Kidney epithelial cell (primary cell): ENCODE results near the gene TEX101. TPM values are rescaled to one million over a fixed set of nuclear protein-coding genes. Genes with fewer than 3 reads are reported as not detected.

Source experiments
- DNase-seq: peaks from one replicate; pipeline ENCODE4 v3.0.0-alpha.2; 2010; ENCODE audit warnings: low read depth
- H3K27me3 ChIP-seq: 2 replicates; pipeline ENCODE4 v1.6.0; 2011; ENCODE audit warnings: low read length; ENCODE audit not compliant: control insufficient read depth, insufficient read depth
- H3K36me3 ChIP-seq: 2 replicates; pipeline ENCODE4 v1.5.1; 2011; ENCODE audit warnings: low read length; ENCODE audit not compliant: control insufficient read depth, insufficient read depth
- H3K4me3 ChIP-seq: 2 replicates; pipeline ENCODE4 v1.5.1; 2011; ENCODE audit warnings: low read depth, mild to moderate bottlenecking, control low read depth, low read length
- CTCF ChIP-seq: IDR thresholded peaks from 2 replicates; pipeline ENCODE4 v1.5.1; 2011; ENCODE audit warnings: mild to moderate bottlenecking, moderate library complexity, low read length, control low read depth, inconsistent platforms; ENCODE audit not compliant: insufficient read depth, poor library complexity, severe bottlenecking
- total RNA-seq: library from RNA; depleted of rRNA; stranded (reverse); fragments of >200 nt; gene quantifications from 2 replicates; pipeline ENCODE4 v1.2.3, GENCODE V29; 2015

Gene TEX101
- total RNA-seq, 1 donor from 2014 or later, result not detected

- Histone ChIP-seq H3K27me3 (no peaks in the 10 kb centered on the region), H3K4me3 (no peak overlapping the region), H3K36me3 (no peaks in the 10 kb centered on the region)
- no peak for DNase-seq
- TF ChIP-seq CTCF, result no peak
Measured at GRCh38 chr19:43422000-43422688, 7.5 kb downstream of the TEX101 start.

GRCh38 chr19:43422689-43423066, 8.0 kb downstream of the TEX101 start:
- no peak for DNase-seq
- Histone ChIP-seq H3K4me3 (no peak overlapping the region), H3K27me3 (no peaks in the 10 kb centered on the region), H3K36me3 (no peaks in the 10 kb centered on the region)
- TF ChIP-seq CTCF, result no peak

- no peaks in the 10 kb centered on the region for H3K36me3 ChIP-seq
- no peak overlapping the region for H3K4me3 ChIP-seq
- DNase-seq, result no peak
- no peaks in the 10 kb centered on the region for H3K27me3 ChIP-seq
- TF ChIP-seq CTCF, result no peak
Measured at GRCh38 chr19:43423779-43424178, 9.1 kb downstream of the TEX101 start.

- Histone ChIP-seq H3K27me3 (no peaks in the 10 kb centered on the region), H3K36me3 (no peaks in the 10 kb centered on the region), H3K4me3 (no peak overlapping the region)
- DNase-seq, result no peak
- peak; percentile 44 for TF ChIP-seq CTCF
Measured at GRCh38 chr19:43425567-43426392, 11.1 kb downstream of the TEX101 start.

- no peaks in the 10 kb centered on the region for H3K36me3 ChIP-seq
- H3K27me3 ChIP-seq, result no peaks in the 10 kb centered on the region
- DNase-seq, result no peak
- no peak for TF ChIP-seq CTCF
- no peak overlapping the region for H3K4me3 ChIP-seq
Measured at GRCh38 chr19:43429395-43429794, 14.7 kb downstream of the TEX101 start.

- TF ChIP-seq CTCF, result no peak
- no peaks in the 10 kb centered on the region for H3K27me3 ChIP-seq
Measured at GRCh38 chr19:43430142-43430710, 15.5 kb downstream of the TEX101 start.

More at GRCh38 chr19:43430142-43430710, 15.5 kb downstream of the TEX101 start:
- no peak for DNase-seq
- Histone ChIP-seq H3K36me3 (no peaks in the 10 kb centered on the region), H3K4me3 (no peak overlapping the region)
